Uterus (tissue), 2 donors: ENCODE data around the gene TTC3.

Source experiments
- CTCF ChIP-seq, 4 experiments: fragments of 200-600 bp in 2 of 4; fragments of 450-650 bp in 2 of 4; sonication (generic) in 2 of 4; IDR thresholded peaks; one replicate each; pipeline ENCODE4 v1.5.1; 2016 to 2019; ENCODE audit warnings: antibody characterized with exemption in 4 of 4, mild to moderate bottlenecking in 2 of 4, moderate library complexity in 1 of 4
- POLR2A ChIP-seq, 2 donors: fragments of 450-650 bp; IDR thresholded peaks; one replicate each; pipeline ENCODE4 v1.6.1; 2016; ENCODE audit warnings: antibody characterized with exemption in 2 of 2, mild to moderate bottlenecking in 1 of 2, moderate library complexity in 1 of 2

GRCh38 chr21:37197746-37198145 lies 124.7 kb downstream of the TTC3 start:
- no peak for TF ChIP-seq CTCF (IDR thresholded peaks at IDR 0.05)
- no peak for TF ChIP-seq POLR2A (IDR thresholded peaks at IDR 0.05)
